H1 (cell line): ENCODE results near the gene FOXF1. TPM values are rescaled to one million over a fixed set of nuclear protein-coding genes. Genes with fewer than 3 reads are reported as not detected.

Source experiments
- ASH2L ChIP-seq: fragments of 200-600, 300-600 bp; sonication (generic); IDR thresholded peaks from one replicate; pipeline ENCODE4 v1.7.1; 2017; ENCODE audit warnings: low read length
- BACH1 ChIP-seq: IDR thresholded peaks from 2 replicates; pipeline ENCODE4 v1.6.1; 2012; ENCODE audit warnings: low read length, improper control_type of control experiment
- BCL11A ChIP-seq, 2 experiments: IDR thresholded peaks; one replicate each; pipeline ENCODE4 v1.6.1; 2011; ENCODE audit warnings: low read depth in 2 of 2, low read length in 2 of 2, mild to moderate bottlenecking in 2 of 2
- BRCA1 ChIP-seq: IDR thresholded peaks from 2 replicates; pipeline ENCODE4 v1.6.1; 2012; ENCODE audit warnings: low read depth, low read length, improper control_type of control experiment
- CBX5 ChIP-seq: fragments of 300-800, 300-1000 bp; sonication (generic); IDR thresholded peaks from 2 replicates; pipeline ENCODE4 v1.7.1; 2016; ENCODE audit warnings: antibody characterized with exemption, low read length, low read depth
- CEBPB ChIP-seq: IDR thresholded peaks from 2 replicates; pipeline ENCODE4 v1.6.1; 2012; ENCODE audit warnings: low read depth, low read length
- CHD2 ChIP-seq: IDR thresholded peaks from 2 replicates; pipeline ENCODE4 v1.6.1; 2012; ENCODE audit warnings: low read length, improper control_type of control experiment
- EGR1 ChIP-seq: IDR thresholded peaks from 2 replicates; pipeline ENCODE4 v1.6.1; 2011; ENCODE audit warnings: low read depth, low read length, borderline replicate concordance
- FOSL1 ChIP-seq: IDR thresholded peaks from 2 replicates; pipeline ENCODE4 v1.6.1; 2011; ENCODE audit warnings: mild to moderate bottlenecking, low read depth, low read length, moderate library complexity; ENCODE audit not compliant: insufficient read depth
- GTF2F1 ChIP-seq: IDR thresholded peaks from 2 replicates; pipeline ENCODE4 v1.6.1; 2012; ENCODE audit warnings: low read depth, low read length, improper control_type of control experiment, borderline replicate concordance
- HDAC2 ChIP-seq, 2 experiments: fragments of 300-600 bp in 1 of 2; sonication (generic) in 1 of 2; IDR thresholded peaks; 2 replicates each; pipeline ENCODE4 v1.6.1; 2011 to 2012; ENCODE audit warnings: low read depth in 2 of 2, low read length in 2 of 2, mild to moderate bottlenecking in 2 of 2, moderate library complexity in 2 of 2, borderline replicate concordance in 1 of 2, inconsistent platforms in 1 of 2
- KDM5A ChIP-seq: fragments of 200-600 bp; IDR thresholded peaks from 2 replicates; pipeline ENCODE4 v1.7.1; 2012; ENCODE audit warnings: mild to moderate bottlenecking, low read length, inconsistent platforms, mixed read lengths
- MAFK ChIP-seq: IDR thresholded peaks from 2 replicates; pipeline ENCODE4 v1.6.1; 2012; ENCODE audit warnings: low read depth, mild to moderate bottlenecking, improper control_type of control experiment, low read length
- NRF1 ChIP-seq: IDR thresholded peaks from 2 replicates; pipeline ENCODE4 v1.6.1; 2011; ENCODE audit warnings: mild to moderate bottlenecking, low read depth, low read length, improper control_type of control experiment
- PHF8 ChIP-seq: fragments of 200-600 bp; sonication (generic); conservative IDR thresholded peaks from 2 replicates; pipeline ENCODE4 v1.7.1; 2012; ENCODE audit warnings: low read depth, mild to moderate bottlenecking, inconsistent platforms, low read length, moderate library complexity
- POLR2AphosphoS5 ChIP-seq: IDR thresholded peaks from 2 replicates; pipeline ENCODE4 v1.6.1; 2011; ENCODE audit warnings: low read depth, low read length
- RAD21 ChIP-seq, 2 experiments: IDR thresholded peaks in 1 of 2; conservative IDR thresholded peaks in 1 of 2; 2 replicates each; pipeline ENCODE4 v1.6.1; 2011; ENCODE audit warnings: low read depth in 2 of 2, low read length in 2 of 2, improper control_type of control experiment in 1 of 2, inconsistent platforms in 1 of 2, mild to moderate bottlenecking in 1 of 2, moderate library complexity in 1 of 2
- RNF2 ChIP-seq: fragments of 200-900, 300-1000 bp; sonication (generic); IDR thresholded peaks from 2 replicates; pipeline ENCODE4 v1.7.1; 2016; ENCODE audit warnings: borderline replicate concordance, low read depth, mild to moderate bottlenecking, antibody characterized with exemption, low read length; ENCODE audit not compliant: poor library complexity, severe bottlenecking; ENCODE audit errors: missing control alignments
- RXRA ChIP-seq: IDR thresholded peaks from 2 replicates; pipeline ENCODE4 v1.6.1; 2011; ENCODE audit warnings: low read depth, mild to moderate bottlenecking, low read length, moderate library complexity; ENCODE audit not compliant: insufficient read depth
- SIRT6 ChIP-seq: IDR thresholded peaks from one replicate; pipeline ENCODE4 v1.7.1; 2012; ENCODE audit warnings: low read length, inconsistent platforms
- polyA plus RNA-seq, 7 experiments: library from polyadenylated mRNA; depleted of rRNA in 3 of 7; stranded (reverse) in 5 of 7; unstranded in 2 of 7; fragments of >200 nt in 5 of 7; fragments of 200-250 nt in 2 of 7; gene quantifications; 1 replicate in 5 of 7; 2 replicates in 1 of 7; 4 replicates in 1 of 7; pipeline versions ENCODE4 v1.2.1 to v1.2.3, GENCODE V29; 2011 to 2013; ENCODE audit warnings: missing spikeins in 2 of 7, mixed read lengths in 2 of 7
- total RNA-seq: library from RNA; stranded (reverse); fragmentation: NEBNext Ultra II Directional; extraction: Animal tissue kit (Norgen Biotek cat#: 25700); gene quantifications from 2 replicates; pipeline ENCODE4 v1.2.1, GENCODE V29; 2021
- TF ChIP-seq, protein P1 (sequence below): IDR thresholded peaks from 2 replicates; pipeline ENCODE4 v1.6.1; 2011; ENCODE audit warnings: low read depth, mild to moderate bottlenecking, low read length; ENCODE audit not compliant: insufficient read depth

Gene FOXF1
- total and polyA plus RNA-seq, 2 of the 8 experiments (the other 6 are each of a cell fraction or from before 2014, with no cell fraction given) = 0.02 TPM; not detected in 1

DNA sequence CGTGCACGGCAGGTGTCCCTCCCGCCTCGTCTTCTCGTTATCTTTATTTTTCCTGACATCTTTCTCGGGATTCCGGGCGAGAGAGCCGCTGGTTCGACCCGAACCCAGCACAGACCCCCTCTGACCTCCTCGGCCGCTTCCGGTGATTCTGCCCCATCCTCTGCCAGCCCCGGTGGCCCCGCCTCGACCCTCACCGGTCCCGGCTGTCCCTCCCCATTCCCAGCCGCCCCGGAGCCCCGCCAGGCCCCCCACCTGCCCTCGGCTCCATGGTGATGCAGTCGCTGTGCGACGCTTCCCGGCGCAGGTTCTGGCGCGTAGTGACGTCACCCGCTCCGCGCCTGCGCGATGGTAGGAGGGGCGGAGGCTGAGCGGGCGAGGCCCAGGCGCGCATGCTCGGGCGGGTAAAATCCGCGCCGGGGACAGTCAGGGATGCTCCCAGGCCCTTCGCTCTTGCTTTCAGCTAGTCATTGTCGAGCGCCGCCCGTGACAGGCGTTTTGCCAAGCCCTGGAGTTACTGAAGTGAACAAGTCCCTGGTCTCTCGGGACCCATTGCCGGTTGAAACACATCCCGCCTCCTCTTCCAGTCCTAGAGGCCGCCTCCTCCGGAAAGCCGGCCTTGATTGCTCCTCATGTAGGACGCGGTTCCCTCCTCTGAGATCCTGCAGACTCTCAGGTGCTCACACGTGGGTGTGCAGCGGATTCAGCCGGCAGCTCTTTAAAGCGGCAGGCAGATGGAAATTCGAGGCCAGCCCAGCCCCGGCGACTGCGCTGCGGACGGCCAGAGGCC, 44.8 kb downstream of the FOXF1 start, which contains the start of gene MTHFSD (continued):
- TF ChIP-seq NRF1 = peak; percentile 92
- no peak for TF ChIP-seq BRCA1
- peak; percentile 68 for TF ChIP-seq POLR2AphosphoS5
- TF ChIP-seq, protein P1, sequence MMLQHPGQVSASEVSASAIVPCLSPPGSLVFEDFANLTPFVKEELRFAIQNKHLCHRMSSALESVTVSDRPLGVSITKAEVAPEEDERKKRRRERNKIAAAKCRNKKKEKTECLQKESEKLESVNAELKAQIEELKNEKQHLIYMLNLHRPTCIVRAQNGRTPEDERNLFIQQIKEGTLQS = peak; percentile 97
- no peak for TF ChIP-seq GTF2F1
- no peak for TF ChIP-seq RXRA
- no peak for TF ChIP-seq BCL11A (IDR thresholded peaks at IDR 0.05; ENCODE audit: low read depth in 2 of 2, low read length in 2 of 2)
- no peak for TF ChIP-seq CEBPB
- TF ChIP-seq KDM5A = peak; percentile 49
- no peak for TF ChIP-seq CBX5
- peak; percentile 83 for TF ChIP-seq PHF8
- TF ChIP-seq MAFK = no peak
- no peak for TF ChIP-seq BACH1
- TF ChIP-seq FOSL1 = no peak
- no peak for TF ChIP-seq RNF2
- no peak for TF ChIP-seq ASH2L
- TF ChIP-seq HDAC2 (IDR thresholded peaks at IDR 0.05; ENCODE audit: borderline replicate concordance in 1 of 2, low read depth in 2 of 2, low read length in 2 of 2) = no peak; a peak in 1 of 4 replicates
- TF ChIP-seq CHD2 = 0 out of 2 replicates have a peak, but pooled peaks have one; percentile 5
- no peak for TF ChIP-seq SIRT6
- TF ChIP-seq RAD21 (IDR thresholded peaks at IDR 0.05 in 1 of 2, conservative IDR thresholded peaks at IDR 0.05 in 1 of 2; ENCODE audit: low read depth in 2 of 2, low read length in 2 of 2) = no peak
- no peak for TF ChIP-seq EGR1
